HTERT RPE-1 (cell line): ENCODE data around the gene PRKAR2B.
"Not testable (repeated sequence)": the region's sequence is repeated elsewhere in the genome, so short reads cannot be mapped to it uniquely, and the experiment has no call there.

ENCODE experiments used
- in situ Hi-C: fragments of 300-500 bp; cut with MboI; formaldehyde crosslinking; loops from 4 replicates; pipeline ENCODE4 v1.14.3; 2020; ENCODE audit warnings: low sequenced_read_pairs

Gene PRKAR2B

DNA sequence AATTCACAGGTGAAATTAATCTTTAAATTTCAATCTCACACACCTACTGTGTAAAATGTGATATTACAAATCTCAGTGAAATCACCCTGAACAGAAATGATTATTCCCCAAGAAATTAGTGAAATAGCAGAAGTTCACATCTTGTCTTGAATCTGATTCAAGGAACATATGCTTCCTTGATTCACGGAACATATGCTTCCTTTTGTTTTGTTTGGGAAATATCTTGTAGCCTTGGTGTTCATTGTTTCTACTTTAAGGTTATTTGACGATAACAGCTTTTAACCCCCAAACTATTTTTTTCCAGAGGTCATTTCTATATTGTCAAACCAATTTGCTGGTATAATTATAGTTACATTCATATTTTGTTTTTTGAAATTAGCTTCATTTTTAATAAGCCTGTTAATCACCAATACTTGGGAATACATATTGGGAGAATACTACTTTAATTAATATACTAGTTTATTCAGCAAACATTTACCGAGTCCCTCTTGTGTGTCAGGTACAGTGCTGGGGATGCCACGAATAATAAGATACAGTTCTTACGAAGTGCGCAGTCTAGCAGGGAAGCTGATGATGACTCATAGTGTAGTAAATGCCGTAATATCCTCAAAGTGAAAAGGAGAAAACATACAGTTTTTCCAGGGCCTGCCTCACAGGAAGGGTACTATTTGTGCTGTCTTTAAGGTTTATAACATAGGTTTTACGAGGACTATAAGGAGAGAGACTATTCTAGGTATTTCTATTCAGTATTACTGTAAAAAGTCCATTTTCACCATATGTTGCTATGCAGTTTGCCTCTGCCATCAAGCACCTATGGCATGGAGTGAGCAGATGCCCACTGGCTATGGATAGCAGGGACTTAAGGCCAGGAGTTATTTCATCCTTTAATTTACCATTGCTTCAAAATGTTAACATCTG is 32.5 kb downstream of the PRKAR2B start:
- in situ Hi-C loops, result no loop called here

GRCh38 chr7:107077699-107078516 is 33.4 kb downstream of the PRKAR2B start:
- in situ Hi-C loops, result no loop called here

DNA sequence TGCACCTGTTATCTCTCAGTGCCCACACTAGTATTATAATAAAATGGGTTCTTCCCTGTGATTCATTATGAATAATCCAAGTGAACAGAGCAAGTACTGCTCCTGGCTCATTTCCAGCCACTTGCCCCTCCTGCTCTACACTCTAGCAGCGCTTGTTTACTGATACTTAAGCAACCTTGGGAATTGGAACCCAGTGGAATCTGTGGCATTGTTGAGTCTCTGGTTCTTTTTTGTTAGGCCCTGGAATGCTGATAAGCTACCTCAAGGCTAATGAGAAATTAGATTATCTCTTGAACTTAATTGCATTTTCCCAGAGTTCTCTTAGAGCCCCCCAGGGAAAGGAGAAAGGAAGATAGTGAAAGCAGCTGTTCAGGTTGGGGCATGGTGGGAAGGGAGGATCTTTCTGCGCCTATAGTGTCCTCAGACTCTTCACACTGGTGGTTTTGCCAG is 34.0 kb downstream of the PRKAR2B start:
- in situ Hi-C loops, result no loop called here

- in situ Hi-C loops, result no loop called here
These were observed 34.9 kb downstream of the PRKAR2B start for GRCh38 chr7:107079212-107079940.

GRCh38 chr7:107080099-107080505 is 35.6 kb downstream of the PRKAR2B start:
- in situ Hi-C loops, result no loop called here

DNA sequence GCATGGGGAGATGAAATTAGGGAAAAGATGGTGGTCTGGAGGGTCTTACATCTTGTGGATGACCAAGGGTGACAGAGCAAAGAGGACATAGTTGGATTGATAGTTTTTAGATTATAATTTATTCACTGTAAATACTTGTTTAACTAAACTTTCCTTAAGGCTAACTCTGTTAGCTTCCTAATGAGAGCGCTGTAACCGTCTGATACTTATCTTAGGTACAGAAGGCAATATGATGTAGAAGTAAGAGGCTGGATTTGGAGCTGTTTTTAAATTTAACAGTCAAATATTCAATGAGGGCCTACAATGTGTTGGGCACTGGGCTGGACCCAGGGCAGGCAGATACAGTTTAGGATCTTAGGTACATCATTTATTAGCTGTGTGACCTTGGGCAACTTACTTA is 36.0 kb downstream of the PRKAR2B start:
- in situ Hi-C loops, result no loop called here

DNA sequence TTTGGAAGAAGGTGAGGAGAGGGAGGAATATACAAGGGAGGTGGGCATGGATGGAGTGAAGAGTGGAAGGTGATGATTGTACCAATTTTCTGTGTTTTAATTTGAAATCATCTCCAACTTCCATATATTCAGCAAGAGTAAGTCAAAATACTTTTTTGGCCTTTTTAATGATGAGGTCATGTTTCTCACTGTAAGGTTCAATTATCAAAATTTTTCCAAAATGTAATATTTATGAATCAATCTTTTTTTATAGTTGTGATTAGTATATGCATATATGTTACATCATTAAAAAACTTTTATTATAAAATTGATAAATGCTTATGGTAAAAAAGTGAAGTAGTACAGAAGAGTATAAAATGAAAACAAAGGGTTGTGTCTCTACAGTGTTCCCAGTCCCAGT is 40.7 kb downstream of the PRKAR2B start:
- in situ Hi-C loops, result no loop called here

DNA sequence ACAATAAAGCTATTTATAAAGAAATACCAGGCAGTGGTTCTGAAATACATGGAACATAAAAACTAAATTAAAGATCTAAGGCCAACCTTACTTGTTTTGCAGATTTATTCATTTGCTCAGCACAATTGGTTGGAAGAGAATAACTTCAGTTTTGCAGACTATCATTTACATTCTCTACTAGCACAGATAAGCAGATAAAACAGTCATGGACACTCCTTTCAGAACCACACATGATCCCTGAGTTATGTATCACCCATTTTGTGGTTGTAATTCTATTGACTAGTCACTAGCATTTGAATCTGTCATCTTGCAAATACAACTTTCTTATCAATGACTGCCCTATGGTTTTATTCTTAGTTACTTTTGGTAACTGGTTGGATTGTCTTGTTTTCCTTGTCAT is 45.1 kb downstream of the PRKAR2B start:
- in situ Hi-C loops, result no loop called here

- in situ Hi-C loops, result no loop called here
These were observed 46.0 kb downstream of the PRKAR2B start for GRCh38 chr7:107090457-107090856.

DNA sequence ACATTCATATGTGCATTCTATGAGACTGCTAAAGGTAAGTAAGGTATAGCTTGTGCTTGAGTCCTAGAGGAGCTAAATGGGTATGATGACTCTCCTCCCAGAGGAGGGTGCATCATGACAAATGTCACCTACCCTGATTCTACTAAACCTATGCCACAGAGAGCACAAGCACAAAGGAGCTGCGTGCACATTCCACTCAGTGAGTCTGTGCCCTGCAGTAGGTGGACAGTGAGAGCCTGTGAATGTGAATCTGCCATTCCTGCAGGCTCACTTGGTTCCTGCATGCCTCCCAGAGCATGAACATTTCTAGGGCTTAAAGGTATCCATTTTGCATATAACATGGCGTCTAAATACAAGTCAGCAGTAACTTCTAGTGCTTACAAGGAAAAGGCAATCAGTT is 46.8 kb downstream of the PRKAR2B start:
- in situ Hi-C loops, result no loop called here

- in situ Hi-C loops, result not testable (repeated sequence)
These were observed 49.2 kb downstream of the PRKAR2B start for GRCh38 chr7:107093671-107094070.

GRCh38 chr7:107099154-107099553 is 54.6 kb downstream of the PRKAR2B start:
- in situ Hi-C loops, result not testable (repeated sequence)

GRCh38 chr7:107100824-107101223 is 56.3 kb downstream of the PRKAR2B start:
- in situ Hi-C loops, result no loop called here

DNA sequence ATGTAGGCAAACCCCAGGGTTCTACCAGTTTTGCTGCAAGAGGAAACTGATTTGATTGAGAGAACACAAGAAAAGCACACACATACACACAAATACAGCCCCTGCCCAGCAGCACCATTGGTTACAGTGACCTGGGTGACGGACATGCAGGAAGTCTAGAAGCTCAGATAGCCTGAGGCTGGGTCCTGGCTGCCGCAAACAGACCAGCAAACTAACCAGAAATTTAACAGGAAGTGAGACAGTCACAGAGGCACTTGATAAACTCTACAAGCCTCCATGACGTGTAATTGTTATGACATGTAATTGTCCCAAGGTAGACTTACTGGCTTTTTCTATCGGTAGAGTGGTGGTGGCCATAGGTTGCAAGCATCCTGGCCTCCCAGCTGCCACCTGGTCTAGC is 58.9 kb downstream of the PRKAR2B start:
- in situ Hi-C loops, result no loop called here

DNA sequence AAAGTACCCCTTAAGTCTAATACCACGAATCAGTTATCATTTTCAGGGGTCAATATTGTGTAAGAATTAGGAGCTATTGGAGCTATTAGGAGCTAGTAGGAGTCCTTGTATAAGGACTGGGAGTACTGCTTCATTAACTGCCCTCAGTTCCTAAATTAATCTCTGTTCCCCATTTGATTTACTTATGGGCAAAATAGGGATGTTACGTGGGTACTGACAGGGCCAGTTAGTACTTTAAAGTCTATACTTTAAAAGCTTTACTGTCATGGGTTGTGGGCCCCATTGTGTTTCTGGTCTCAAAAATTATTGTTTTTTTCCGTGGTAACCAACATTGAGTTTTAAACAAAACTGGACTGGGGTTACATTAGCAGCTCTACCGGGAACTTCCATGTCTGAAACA is 60.3 kb downstream of the PRKAR2B start:
- in situ Hi-C loops, result no loop called here

DNA sequence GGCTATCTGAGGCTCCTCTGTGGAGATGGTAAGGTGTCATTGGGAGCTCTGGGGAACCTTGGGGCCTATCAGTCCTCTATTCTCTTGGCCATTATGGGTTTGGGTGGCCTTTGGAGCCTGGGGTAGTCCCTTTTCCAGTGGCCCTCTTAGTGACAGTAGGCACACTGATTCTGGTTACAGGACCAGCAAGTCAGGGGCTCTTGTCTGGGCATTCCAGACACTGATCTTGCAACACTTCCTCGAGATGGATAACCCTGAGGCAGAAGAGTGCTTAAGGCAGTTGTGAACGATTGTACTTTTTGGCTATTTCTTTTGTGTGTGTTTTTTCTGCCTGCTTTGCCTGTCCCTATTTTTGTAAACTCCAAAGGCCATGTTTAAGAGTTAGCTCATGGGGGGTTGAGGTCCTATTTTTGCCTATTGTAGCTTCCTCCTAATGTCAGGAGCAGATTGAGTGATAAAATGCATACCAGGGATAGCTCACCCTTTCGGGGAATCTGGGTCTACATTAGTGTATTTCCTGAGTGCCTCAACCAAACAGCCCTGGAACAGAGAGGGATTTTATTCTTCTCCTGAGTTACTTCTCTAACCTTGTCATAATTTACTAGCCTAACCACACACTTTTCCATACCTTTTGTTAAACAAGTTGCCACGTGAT is 61.2 kb downstream of the PRKAR2B start:
- in situ Hi-C loops, result no loop called here

- in situ Hi-C loops, result no loop called here
These were observed 64.4 kb downstream of the PRKAR2B start for GRCh38 chr7:107108793-107109371.

DNA sequence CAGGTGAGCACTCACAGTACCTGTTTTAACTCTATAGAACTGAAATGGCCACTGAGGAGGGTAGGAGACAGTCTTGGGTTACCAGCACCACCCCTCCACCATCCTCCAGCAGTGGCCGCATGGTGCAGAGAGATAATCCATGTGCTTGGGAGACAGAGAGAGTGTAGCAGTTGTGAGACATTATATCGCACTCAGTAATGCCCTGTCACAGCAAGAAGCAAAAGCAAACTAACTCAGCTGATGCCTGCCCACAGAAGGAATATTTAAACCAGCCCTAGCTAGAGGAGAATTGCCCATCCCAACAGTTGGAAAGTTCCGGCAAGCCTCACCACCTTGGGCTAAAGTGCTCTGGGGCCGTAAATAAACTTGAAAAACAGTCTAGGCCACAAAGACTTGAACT is 65.5 kb downstream of the PRKAR2B start:
- in situ Hi-C loops, result no loop called here

DNA sequence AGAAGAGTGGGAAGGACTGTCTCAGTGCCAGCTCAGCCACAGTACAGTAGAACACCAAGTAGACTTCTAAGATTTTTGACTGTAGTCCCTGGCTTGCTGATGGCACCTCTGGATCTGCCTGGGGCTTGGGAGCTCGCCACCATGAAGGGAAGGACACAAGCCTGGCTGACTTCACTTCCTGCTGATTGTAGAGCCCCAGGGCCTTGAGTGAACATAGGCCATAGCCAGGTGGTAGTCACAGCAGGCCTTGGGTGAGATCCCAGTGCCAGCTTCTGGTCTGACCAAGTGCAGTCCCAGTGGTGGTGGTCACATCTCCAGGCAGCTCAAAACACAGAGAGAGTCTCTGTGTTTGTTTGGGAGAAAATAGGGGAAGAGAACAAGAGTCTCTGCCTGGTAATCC is 66.7 kb downstream of the PRKAR2B start:
- in situ Hi-C loops, result no loop called here

DNA sequence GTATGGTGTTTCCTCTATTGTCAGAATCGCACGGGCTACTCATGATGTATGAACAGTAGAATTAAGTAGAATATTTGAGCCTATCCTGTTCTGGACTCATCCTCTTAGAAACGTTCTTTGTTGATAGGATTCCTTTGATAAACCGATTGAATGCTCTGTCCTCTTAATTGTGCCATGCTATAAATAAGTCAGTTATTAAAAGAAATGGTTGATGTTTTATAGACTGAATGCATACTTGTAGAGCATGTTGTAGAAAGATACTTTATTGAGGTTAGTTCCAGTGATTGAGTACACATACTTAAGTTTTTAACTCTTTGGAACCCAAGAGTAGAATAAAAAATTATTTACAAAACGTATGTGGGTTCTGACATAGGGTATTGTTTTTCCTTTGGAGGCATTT is 69.4 kb downstream of the PRKAR2B start:
- in situ Hi-C loops, result no loop called here
